GM12874 (cell line): ENCODE results near the gene SNTB2.

Source experiments
- CTCF ChIP-seq: IDR thresholded peaks from 2 replicates; pipeline ENCODE4 v1.5.1; 2011; ENCODE audit warnings: low read depth, mild to moderate bottlenecking, control low read depth, low read length, moderate library complexity; ENCODE audit not compliant: insufficient read depth

SNTB2 gene

GRCh38 chr16:69157196-69157595 lies 29.8 kb upstream of the SNTB2 start:
- TF ChIP-seq CTCF: no peak

GRCh38 chr16:69160192-69160591 lies 26.8 kb upstream of the SNTB2 start:
- TF ChIP-seq CTCF: no peak

- no peak for TF ChIP-seq CTCF
These were observed 21.4 kb upstream of the SNTB2 start for GRCh38 chr16:69165584-69165983.

GRCh38 chr16:69166221-69166833 lies 20.6 kb upstream of the SNTB2 start:
- TF ChIP-seq CTCF: no peak

GRCh38 chr16:69166946-69167930 lies 19.7 kb upstream of the SNTB2 start:
- TF ChIP-seq CTCF: no peak

GRCh38 chr16:69169051-69169450 lies 17.9 kb upstream of the SNTB2 start:
- TF ChIP-seq CTCF: no peak

GRCh38 chr16:69169607-69170352 lies 17.2 kb upstream of the SNTB2 start:
- TF ChIP-seq CTCF: no peak
